ENCODE results near the gene STAM. TPM values are rescaled to one million over a fixed set of nuclear protein-coding genes. Genes with fewer than 3 reads are reported as not detected.
A peak's percentile ranks its signal among the peaks of the same experiment; 100 is the strongest.

Gene STAM
- total RNA-seq, 1 experiment from 2014 or later = 38.8 TPM

DNA sequence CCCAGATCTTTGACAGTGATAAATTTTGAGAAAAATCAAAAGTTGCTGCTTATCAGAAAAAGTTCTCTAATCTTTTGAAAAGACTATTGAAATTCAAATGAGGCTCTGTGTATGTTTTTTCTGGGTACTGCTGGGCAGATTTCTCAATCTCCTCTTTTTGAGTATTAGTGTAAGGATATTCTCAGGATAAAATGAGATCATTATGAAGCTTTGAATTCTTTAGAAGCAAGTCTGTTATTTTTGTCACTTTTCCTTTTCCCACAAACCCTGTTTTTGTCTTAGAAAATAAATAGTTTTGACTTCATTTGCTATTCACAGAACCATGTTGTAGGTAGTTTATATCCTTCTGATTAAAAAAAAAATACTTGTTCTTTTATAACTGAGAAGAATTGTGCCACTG, 7.9 kb downstream of the STAM start:
- Histone ChIP-seq H3F3A (ENCODE audit: insufficient read depth, low read depth) (peaks cover 30% of the 10 kb centered on the region), H3K27me3 (ENCODE audit: insufficient read depth, low read depth) (no peaks in the 10 kb centered on the region), H2AFZ (no peak overlapping the region), H3K9me2 (ENCODE audit: insufficient read depth) (no peaks in the 10 kb centered on the region), H3K79me2 (ENCODE audit: low read depth) (peaks cover 92% of the 10 kb centered on the region), H3K9me3 (ENCODE audit: insufficient read depth, low read depth) (peaks cover 9% of the 10 kb centered on the region; the same call in 1 of the 2 replicates), H3K36me3 (ENCODE audit: low read depth) (peaks cover 20% of the 10 kb centered on the region), H4K20me1 (ENCODE audit: insufficient read depth) (no peaks in the 10 kb centered on the region), H3K4me2 (no peak overlapping the region), H3K27ac (no peak overlapping the region), H3K4me3 (no peak overlapping the region), H3K4me1 (replicated peaks; ENCODE audit: insufficient read depth) (peaks cover 32% of the 10 kb centered on the region)
- CTCF ChIA-PET = no interaction called here
- TF ChIP-seq, protein P1, sequence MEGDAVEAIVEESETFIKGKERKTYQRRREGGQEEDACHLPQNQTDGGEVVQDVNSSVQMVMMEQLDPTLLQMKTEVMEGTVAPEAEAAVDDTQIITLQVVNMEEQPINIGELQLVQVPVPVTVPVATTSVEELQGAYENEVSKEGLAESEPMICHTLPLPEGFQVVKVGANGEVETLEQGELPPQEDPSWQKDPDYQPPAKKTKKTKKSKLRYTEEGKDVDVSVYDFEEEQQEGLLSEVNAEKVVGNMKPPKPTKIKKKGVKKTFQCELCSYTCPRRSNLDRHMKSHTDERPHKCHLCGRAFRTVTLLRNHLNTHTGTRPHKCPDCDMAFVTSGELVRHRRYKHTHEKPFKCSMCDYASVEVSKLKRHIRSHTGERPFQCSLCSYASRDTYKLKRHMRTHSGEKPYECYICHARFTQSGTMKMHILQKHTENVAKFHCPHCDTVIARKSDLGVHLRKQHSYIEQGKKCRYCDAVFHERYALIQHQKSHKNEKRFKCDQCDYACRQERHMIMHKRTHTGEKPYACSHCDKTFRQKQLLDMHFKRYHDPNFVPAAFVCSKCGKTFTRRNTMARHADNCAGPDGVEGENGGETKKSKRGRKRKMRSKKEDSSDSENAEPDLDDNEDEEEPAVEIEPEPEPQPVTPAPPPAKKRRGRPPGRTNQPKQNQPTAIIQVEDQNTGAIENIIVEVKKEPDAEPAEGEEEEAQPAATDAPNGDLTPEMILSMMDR (conservative IDR thresholded peaks at IDR 0.05) = no peak
- TF ChIP-seq EZH2 (IDR thresholded peaks at IDR 0.05; ENCODE audit: low read depth) = no peak
- POLR2A ChIA-PET (ENCODE audit: unreplicated experiment) = interaction anchor here (0.7 kb wide), 1 partner anchor 34 kb away, joined by 7 read pairs; the partner anchor contains the start of gene HACD1
- no TSS peak for BruUV-seq (replicated peaks)
- DNase-seq = no peak
- intact Hi-C loops (cut with micrococcal nuclease; ENCODE audit: unreplicated experiment) = no loop called here

DNA sequence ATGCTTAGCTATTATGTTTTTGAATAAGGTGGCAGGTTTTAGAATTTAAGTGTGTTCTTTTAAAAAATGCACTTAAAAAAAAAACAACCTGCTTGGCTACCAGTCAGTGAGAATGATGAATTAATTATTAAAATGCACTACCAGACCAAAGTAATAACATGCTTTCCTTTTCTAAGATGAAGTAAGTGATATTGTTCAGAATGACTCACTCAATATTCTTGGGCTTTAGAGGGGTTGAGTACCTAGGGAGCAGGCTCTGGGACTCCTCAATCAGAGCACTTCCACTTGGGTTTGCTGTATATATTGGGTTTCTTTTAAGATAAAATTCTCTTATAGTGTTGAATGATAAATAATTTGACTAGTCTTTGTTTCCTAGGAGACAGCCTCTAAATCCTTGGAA, 8.6 kb downstream of the STAM start:
- no peaks in the 10 kb centered on the region for H3K9me2 ChIP-seq (ENCODE audit: insufficient read depth)
- H3K79me2 ChIP-seq (ENCODE audit: low read depth) = peaks cover 92% of the 10 kb centered on the region
- H3K4me3 ChIP-seq = no peak overlapping the region
- no peaks in the 10 kb centered on the region for H3K27me3 ChIP-seq (ENCODE audit: insufficient read depth, low read depth)
- ChIA-PET CTCF (no interaction called here), POLR2A (ENCODE audit: unreplicated experiment) (interaction anchor here (0.7 kb wide), 1 partner anchor 35 kb away, joined by 7 read pairs; the partner anchor contains the start of gene HACD1)
- BruUV-seq (replicated peaks) = no TSS peak
- TF ChIP-seq, protein P1 (conservative IDR thresholded peaks at IDR 0.05) = no peak
- TF ChIP-seq EZH2 (IDR thresholded peaks at IDR 0.05; ENCODE audit: low read depth) = no peak
- H2AFZ ChIP-seq = no peak overlapping the region
- peaks cover 34% of the 10 kb centered on the region for H3K4me1 ChIP-seq (replicated peaks; ENCODE audit: insufficient read depth)
- H3K27ac ChIP-seq = no peak overlapping the region
- no peak for DNase-seq
- no peak overlapping the region for H3K4me2 ChIP-seq
- peaks cover 9% of the 10 kb centered on the region; the same call in 1 of the 2 replicates for H3K9me3 ChIP-seq (ENCODE audit: insufficient read depth, low read depth)
- peaks cover 20% of the 10 kb centered on the region for H3K36me3 ChIP-seq (ENCODE audit: low read depth)
- intact Hi-C loops (cut with micrococcal nuclease; ENCODE audit: unreplicated experiment) = no loop called here
- H3F3A ChIP-seq (ENCODE audit: insufficient read depth, low read depth) = peaks cover 32% of the 10 kb centered on the region
- no peaks in the 10 kb centered on the region for H4K20me1 ChIP-seq (ENCODE audit: insufficient read depth)

DNA sequence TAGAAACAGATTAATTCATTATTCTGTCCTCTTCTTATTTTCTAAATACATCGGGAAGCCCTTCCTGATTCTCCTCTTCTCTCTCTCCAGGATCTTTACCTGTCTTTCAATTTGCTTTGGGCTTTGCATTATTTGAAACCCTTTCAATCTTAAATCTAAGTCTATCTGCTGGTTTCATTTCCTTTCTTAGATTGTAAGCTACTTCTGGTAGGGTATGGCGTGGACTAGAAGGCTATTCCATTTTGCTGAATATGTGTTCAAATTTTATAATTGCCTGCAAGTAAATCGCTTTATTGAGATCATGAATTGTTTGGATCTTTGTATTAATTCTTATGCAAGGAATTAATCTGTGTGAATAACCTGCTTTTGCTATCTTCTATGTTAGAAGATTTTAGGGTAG, 11.1 kb downstream of the STAM start:
- Histone ChIP-seq H3K79me2 (ENCODE audit: low read depth) (peaks cover 90% of the 10 kb centered on the region), H3K27me3 (ENCODE audit: insufficient read depth, low read depth) (no peaks in the 10 kb centered on the region), H3K4me3 (peak overlapping the region; percentile 24), H4K20me1 (ENCODE audit: insufficient read depth) (no peaks in the 10 kb centered on the region), H3K9me2 (ENCODE audit: insufficient read depth) (no peaks in the 10 kb centered on the region), H2AFZ (no peak overlapping the region), H3K27ac (peak overlapping the region; percentile 85), H3K4me2 (peak overlapping the region; percentile 60), H3K9me3 (ENCODE audit: insufficient read depth, low read depth) (peaks cover 9% of the 10 kb centered on the region; the same call in 1 of the 2 replicates), H3K4me1 (replicated peaks; ENCODE audit: insufficient read depth) (peaks cover 39% of the 10 kb centered on the region), H3K36me3 (ENCODE audit: low read depth) (peaks cover 20% of the 10 kb centered on the region), H3F3A (ENCODE audit: insufficient read depth, low read depth) (peaks cover 32% of the 10 kb centered on the region)
- no TSS peak for BruUV-seq (replicated peaks)
- ChIA-PET POLR2A (ENCODE audit: unreplicated experiment) (interaction anchor here (0.6 kb wide), 1 partner anchor 1888 kb away, joined by 5 read pairs; no protein-coding TSS in a partner anchor), CTCF (no interaction called here)
- intact Hi-C loops (cut with micrococcal nuclease; ENCODE audit: unreplicated experiment) = loop anchor here (1.0 kb wide), 1 partner anchor 11 kb away; the partner anchor contains the start of gene STAM
- TF ChIP-seq EZH2 (IDR thresholded peaks at IDR 0.05; ENCODE audit: low read depth) = no peak
- TF ChIP-seq, protein P1 (conservative IDR thresholded peaks at IDR 0.05) = no peak
- DNase-seq = no peak
